PC-9 (cell line): Measurements from ENCODE around the gene MAP3K4. TPM values are rescaled to one million over a fixed set of nuclear protein-coding genes. Genes with fewer than 3 reads are reported as not detected.

ENCODE experiments used
- BruUV-seq: library from RNA; stranded (reverse); fragments of 400-500 nt; replicated peaks from 2 replicates; lab custom pipeline; 2021; lab: Mats Ljungman, UMichigan
- CTCF ChIA-PET: fragments of 300-600 bp; sonication (Branson Sonifier 250); formaldehyde crosslinking; loops from one replicate; lab custom pipeline; 2022; ENCODE audit warnings: antibody characterized with exemption; lab: Charles Lee
- POLR2A ChIA-PET: fragments of 300-600 bp; sonication (Branson Sonifier 250); formaldehyde crosslinking; loops from one replicate; lab custom pipeline; 2022; ENCODE audit warnings: antibody characterized with exemption; ENCODE audit not compliant: unreplicated experiment; lab: Charles Lee
- DNase-seq, 2 experiments: peaks; one replicate each; pipeline versions ENCODE4 v3.0.0 to v3.0.0-alpha.2; 2015 to 2022; ENCODE audit warnings: mixed read lengths in 1 of 2
- H2AFZ ChIP-seq: fragments of 200-600 bp; sonication (generic); 2 replicates; pipeline ENCODE4 v1.8.1; 2017; ENCODE audit warnings: antibody characterized with exemption
- H3F3A ChIP-seq: fragments of 200-600 bp; sonication (generic); 2 replicates; pipeline ENCODE4 v1.8.1; 2017; ENCODE audit warnings: antibody characterized with exemption, mild to moderate bottlenecking, low read depth; ENCODE audit not compliant: insufficient read depth
- H3K27ac ChIP-seq: fragments of 200-600 bp; sonication (generic); 2 replicates; pipeline ENCODE4 v1.6.1; 2016; ENCODE audit warnings: mixed run types
- H3K27me3 ChIP-seq: fragments of 200-600 bp; sonication (generic); 2 replicates; pipeline ENCODE4 v1.6.1; 2016; ENCODE audit warnings: low read depth, mixed run types; ENCODE audit not compliant: insufficient read depth
- H3K36me3 ChIP-seq: fragments of 200-600 bp; sonication (generic); 2 replicates; pipeline ENCODE4 v1.6.1; 2016; ENCODE audit warnings: low read depth, mixed run types
- H3K4me1 ChIP-seq: fragments of 200-600 bp; sonication (generic); replicated peaks from 2 replicates; pipeline ENCODE4 v1.6.1; 2016; ENCODE audit warnings: mixed run types; ENCODE audit not compliant: insufficient read depth
- H3K4me2 ChIP-seq: fragments of 200-600 bp; sonication (generic); 2 replicates; pipeline ENCODE4 v1.6.1; 2017; ENCODE audit warnings: mixed run types
- H3K4me3 ChIP-seq: fragments of 200-600 bp; sonication (generic); 2 replicates; pipeline ENCODE4 v1.6.1; 2016; ENCODE audit warnings: mixed run types
- H3K79me2 ChIP-seq: fragments of 200-600 bp; sonication (generic); 2 replicates; pipeline ENCODE4 v1.6.1; 2017; ENCODE audit warnings: low read depth, mixed run types
- H3K9me2 ChIP-seq: fragments of 200-600 bp; sonication (generic); 2 replicates; pipeline ENCODE4 v1.8.1; 2017; ENCODE audit warnings: mild to moderate bottlenecking; ENCODE audit not compliant: insufficient read depth
- H3K9me3 ChIP-seq: fragments of 200-600 bp; sonication (generic); 2 replicates; pipeline ENCODE4 v1.8.1; 2016; ENCODE audit warnings: low read depth; ENCODE audit not compliant: insufficient read depth
- H4K20me1 ChIP-seq: fragments of 200-600 bp; sonication (generic); 2 replicates; pipeline ENCODE4 v1.8.1; 2017; ENCODE audit not compliant: insufficient read depth
- EZH2 ChIP-seq: fragments of 200-600 bp; sonication (generic); IDR thresholded peaks from 2 replicates; pipeline ENCODE4 v1.8.0; 2017; ENCODE audit warnings: antibody characterized with exemption, low read depth
- intact Hi-C: fragments of 100-400 bp; cut with micrococcal nuclease; formaldehyde crosslinking; loops from one replicate; pipeline ENCODE4 v1.10.0; 2022; ENCODE audit not compliant: unreplicated experiment
- total RNA-seq: library from RNA; stranded (reverse); gene quantifications from 2 replicates; pipeline ENCODE4 v1.2.3, GENCODE V29; 2021
- TF ChIP-seq, protein P1 (sequence below): fragments of 200-600 bp; sonication (generic); conservative IDR thresholded peaks from 2 replicates; pipeline ENCODE4 v1.6.1; 2017; ENCODE audit warnings: mixed run types, antibody characterized with exemption, mild to moderate bottlenecking, moderate library complexity

Gene MAP3K4
- total RNA-seq, 1 experiment from 2014 or later: 13.0 TPM

- Histone ChIP-seq H3K79me2 (no peaks in the 10 kb centered on the region), H3K9me3 (no peaks in the 10 kb centered on the region), H2AFZ (no peak overlapping the region), H3K27me3 (peaks cover 55% of the 10 kb centered on the region), H3K36me3 (no peaks in the 10 kb centered on the region), H3K4me2 (no peak overlapping the region), H3K9me2 (no peaks in the 10 kb centered on the region), H3K27ac (no peak overlapping the region), H4K20me1 (no peaks in the 10 kb centered on the region), H3F3A (no peaks in the 10 kb centered on the region), H3K4me3 (no peak overlapping the region), H3K4me1 (no peaks in the 10 kb centered on the region)
- no TSS peak for BruUV-seq
- ChIA-PET POLR2A (no interaction called here), CTCF (no interaction called here)
- TF ChIP-seq EZH2: no peak
- TF ChIP-seq, protein P1, sequence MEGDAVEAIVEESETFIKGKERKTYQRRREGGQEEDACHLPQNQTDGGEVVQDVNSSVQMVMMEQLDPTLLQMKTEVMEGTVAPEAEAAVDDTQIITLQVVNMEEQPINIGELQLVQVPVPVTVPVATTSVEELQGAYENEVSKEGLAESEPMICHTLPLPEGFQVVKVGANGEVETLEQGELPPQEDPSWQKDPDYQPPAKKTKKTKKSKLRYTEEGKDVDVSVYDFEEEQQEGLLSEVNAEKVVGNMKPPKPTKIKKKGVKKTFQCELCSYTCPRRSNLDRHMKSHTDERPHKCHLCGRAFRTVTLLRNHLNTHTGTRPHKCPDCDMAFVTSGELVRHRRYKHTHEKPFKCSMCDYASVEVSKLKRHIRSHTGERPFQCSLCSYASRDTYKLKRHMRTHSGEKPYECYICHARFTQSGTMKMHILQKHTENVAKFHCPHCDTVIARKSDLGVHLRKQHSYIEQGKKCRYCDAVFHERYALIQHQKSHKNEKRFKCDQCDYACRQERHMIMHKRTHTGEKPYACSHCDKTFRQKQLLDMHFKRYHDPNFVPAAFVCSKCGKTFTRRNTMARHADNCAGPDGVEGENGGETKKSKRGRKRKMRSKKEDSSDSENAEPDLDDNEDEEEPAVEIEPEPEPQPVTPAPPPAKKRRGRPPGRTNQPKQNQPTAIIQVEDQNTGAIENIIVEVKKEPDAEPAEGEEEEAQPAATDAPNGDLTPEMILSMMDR: no peak
- no peak for DNase-seq
- intact Hi-C loops: no loop called here
Measured at GRCh38 chr6:160962835-160963623, 28.5 kb upstream of the MAP3K4 start.

GRCh38 chr6:160963651-160964050 is 27.9 kb upstream of the MAP3K4 start:
- Histone ChIP-seq H3K9me3 (no peaks in the 10 kb centered on the region), H3K9me2 (no peaks in the 10 kb centered on the region), H4K20me1 (no peaks in the 10 kb centered on the region), H3K27ac (no peak overlapping the region), H3K36me3 (no peaks in the 10 kb centered on the region), H2AFZ (no peak overlapping the region), H3F3A (no peaks in the 10 kb centered on the region), H3K79me2 (no peaks in the 10 kb centered on the region), H3K4me1 (no peaks in the 10 kb centered on the region), H3K4me3 (no peak overlapping the region), H3K27me3 (peaks cover 55% of the 10 kb centered on the region), H3K4me2 (no peak overlapping the region)
- ChIA-PET POLR2A (interaction anchor here (0.7 kb wide), 1 partner anchor 48 kb away, joined by 8 read pairs; no protein-coding TSS in a partner anchor), CTCF (no interaction called here)
- intact Hi-C loops: no loop called here
- TF ChIP-seq, protein P1: no peak
- TF ChIP-seq EZH2: no peak
- no peak for DNase-seq
- no TSS peak for BruUV-seq

DNA sequence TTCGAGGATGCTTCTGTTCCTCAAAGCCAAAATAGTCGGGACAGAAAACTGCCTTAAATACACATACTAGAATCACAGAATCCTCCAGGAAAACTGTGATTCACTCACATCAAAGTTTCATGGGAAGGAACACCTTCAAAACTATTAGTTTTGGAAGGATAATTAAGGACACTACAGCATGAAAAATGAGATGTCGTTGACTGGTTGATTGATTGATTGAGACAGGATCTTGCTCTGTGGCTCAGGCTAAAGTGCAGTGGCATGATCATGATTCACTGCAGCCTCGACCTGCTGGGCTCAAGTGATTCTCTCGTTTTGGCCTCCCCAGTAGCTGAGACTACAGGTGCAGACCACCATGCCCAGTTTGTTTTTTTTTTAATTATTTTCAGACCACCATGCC is 25.7 kb upstream of the MAP3K4 start:
- Histone ChIP-seq H3K36me3 (no peaks in the 10 kb centered on the region), H3K4me1 (no peaks in the 10 kb centered on the region), H2AFZ (no peak overlapping the region), H3K79me2 (no peaks in the 10 kb centered on the region), H3K4me2 (no peak overlapping the region), H3K4me3 (no peak overlapping the region), H3F3A (no peaks in the 10 kb centered on the region), H3K9me3 (no peaks in the 10 kb centered on the region), H3K27me3 (peaks cover 42% of the 10 kb centered on the region), H4K20me1 (no peaks in the 10 kb centered on the region), H3K27ac (no peak overlapping the region), H3K9me2 (no peaks in the 10 kb centered on the region)
- BruUV-seq: no TSS peak
- ChIA-PET CTCF (no interaction called here), POLR2A (no interaction called here)
- DNase-seq: no peak
- TF ChIP-seq, protein P1: no peak
- TF ChIP-seq EZH2: no peak
- intact Hi-C loops: no loop called here
